GM10248 (cell line): Measurements from ENCODE around the gene ZBTB7C.

ENCODE experiments used
- CTCF ChIA-PET: fragments of 300-600 bp; sonication (Branson Sonifier 250); formaldehyde crosslinking; extraction: SDS; loops from one replicate; lab custom pipeline; 2021; ENCODE audit warnings: antibody characterized with exemption; lab: Yijun Ruan, JAX
- POLR2A ChIA-PET: fragments of 350-650 bp; sonication (Branson Sonifier 250); formaldehyde crosslinking; extraction: SDS; loops from one replicate; lab custom pipeline; 2020; ENCODE audit warnings: antibody characterized with exemption; lab: Yijun Ruan, JAX
- DNase-seq: peaks from one replicate; pipeline ENCODE4 v3.0.0; 2012; ENCODE audit errors: extremely low spot score
- TF ChIP-seq, protein P1 (sequence below): IDR thresholded peaks from 2 replicates; pipeline ENCODE4 v1.5.1; 2012; ENCODE audit warnings: mild to moderate bottlenecking, low read depth; ENCODE audit errors: extremely low read depth, missing control alignments, control extremely low read depth

Gene ZBTB7C

GRCh38 chr18:48355276-48356115 is 53.7 kb downstream of the ZBTB7C start:
- CTCF ChIA-PET = no interaction called here
- POLR2A ChIA-PET = no interaction called here

DNA sequence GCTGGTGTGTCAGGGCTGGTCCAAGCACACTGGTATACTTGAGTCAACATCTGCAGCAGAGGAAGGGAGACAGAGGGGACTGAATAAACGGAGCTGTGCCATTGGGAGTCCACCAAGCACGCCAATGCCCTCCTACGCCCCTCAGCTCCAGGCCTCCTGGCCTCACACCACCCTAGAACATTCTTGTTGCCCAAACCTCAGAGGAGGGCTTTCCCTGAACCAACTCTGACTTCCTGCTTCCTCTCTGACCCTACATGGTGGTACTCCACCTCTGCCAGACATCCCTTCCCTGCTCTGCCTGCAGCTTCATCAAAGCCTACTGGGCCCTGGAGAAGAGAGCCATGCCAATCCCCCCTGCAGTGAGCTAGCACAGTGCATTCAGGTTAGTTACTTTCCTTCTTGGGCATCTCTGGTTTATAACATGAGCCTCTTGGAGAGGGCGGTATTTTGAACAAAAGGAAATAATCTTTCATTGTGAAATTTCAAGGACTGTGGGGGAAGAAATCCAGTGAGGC is 54.4 kb downstream of the ZBTB7C start:
- no peak for DNase-seq
- TF ChIP-seq, protein P1, sequence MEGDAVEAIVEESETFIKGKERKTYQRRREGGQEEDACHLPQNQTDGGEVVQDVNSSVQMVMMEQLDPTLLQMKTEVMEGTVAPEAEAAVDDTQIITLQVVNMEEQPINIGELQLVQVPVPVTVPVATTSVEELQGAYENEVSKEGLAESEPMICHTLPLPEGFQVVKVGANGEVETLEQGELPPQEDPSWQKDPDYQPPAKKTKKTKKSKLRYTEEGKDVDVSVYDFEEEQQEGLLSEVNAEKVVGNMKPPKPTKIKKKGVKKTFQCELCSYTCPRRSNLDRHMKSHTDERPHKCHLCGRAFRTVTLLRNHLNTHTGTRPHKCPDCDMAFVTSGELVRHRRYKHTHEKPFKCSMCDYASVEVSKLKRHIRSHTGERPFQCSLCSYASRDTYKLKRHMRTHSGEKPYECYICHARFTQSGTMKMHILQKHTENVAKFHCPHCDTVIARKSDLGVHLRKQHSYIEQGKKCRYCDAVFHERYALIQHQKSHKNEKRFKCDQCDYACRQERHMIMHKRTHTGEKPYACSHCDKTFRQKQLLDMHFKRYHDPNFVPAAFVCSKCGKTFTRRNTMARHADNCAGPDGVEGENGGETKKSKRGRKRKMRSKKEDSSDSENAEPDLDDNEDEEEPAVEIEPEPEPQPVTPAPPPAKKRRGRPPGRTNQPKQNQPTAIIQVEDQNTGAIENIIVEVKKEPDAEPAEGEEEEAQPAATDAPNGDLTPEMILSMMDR = no peak
- CTCF ChIA-PET = no interaction called here
- POLR2A ChIA-PET = no interaction called here

More at GRCh38 chr18:48355276-48356115, 53.7 kb downstream of the ZBTB7C start:
- TF ChIP-seq, protein P1 = no peak
- DNase-seq = no peak

DNA sequence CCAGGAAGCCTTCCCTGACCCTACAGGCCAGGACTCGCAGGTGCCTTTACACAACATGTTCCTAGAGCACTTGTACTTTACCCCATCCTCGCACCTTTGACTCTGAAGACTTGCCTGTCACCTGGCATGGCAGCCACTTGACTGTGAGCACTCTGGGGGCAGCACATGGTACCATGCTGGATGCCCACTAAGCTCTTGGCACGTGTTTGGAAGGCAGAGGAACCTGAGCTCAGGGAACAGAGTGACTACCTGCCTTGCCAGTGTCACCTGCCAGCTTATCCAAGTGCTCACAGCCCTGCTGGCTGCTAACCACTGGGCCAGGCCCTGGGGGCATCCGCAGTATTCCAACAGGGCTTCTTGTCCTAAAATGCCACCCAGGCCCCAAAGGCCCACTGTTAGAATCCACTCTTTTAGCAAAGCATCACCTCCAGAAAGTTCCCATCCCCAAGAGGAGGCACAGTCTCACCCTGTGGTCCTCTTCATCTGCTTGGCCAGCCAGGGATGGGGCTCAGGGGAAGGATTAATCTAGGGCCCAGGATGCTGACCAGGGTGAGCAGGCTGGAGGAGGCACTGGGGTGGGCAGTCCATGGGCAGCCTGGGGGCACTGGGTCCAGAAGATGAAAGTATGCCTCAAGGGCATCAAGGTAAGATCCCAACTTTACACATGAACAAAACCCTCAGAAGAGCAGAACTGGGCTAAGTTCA is 57.0 kb downstream of the ZBTB7C start:
- POLR2A ChIA-PET = no interaction called here
- TF ChIP-seq, protein P1 = no peak
- no peak for DNase-seq
- CTCF ChIA-PET = no interaction called here

DNA sequence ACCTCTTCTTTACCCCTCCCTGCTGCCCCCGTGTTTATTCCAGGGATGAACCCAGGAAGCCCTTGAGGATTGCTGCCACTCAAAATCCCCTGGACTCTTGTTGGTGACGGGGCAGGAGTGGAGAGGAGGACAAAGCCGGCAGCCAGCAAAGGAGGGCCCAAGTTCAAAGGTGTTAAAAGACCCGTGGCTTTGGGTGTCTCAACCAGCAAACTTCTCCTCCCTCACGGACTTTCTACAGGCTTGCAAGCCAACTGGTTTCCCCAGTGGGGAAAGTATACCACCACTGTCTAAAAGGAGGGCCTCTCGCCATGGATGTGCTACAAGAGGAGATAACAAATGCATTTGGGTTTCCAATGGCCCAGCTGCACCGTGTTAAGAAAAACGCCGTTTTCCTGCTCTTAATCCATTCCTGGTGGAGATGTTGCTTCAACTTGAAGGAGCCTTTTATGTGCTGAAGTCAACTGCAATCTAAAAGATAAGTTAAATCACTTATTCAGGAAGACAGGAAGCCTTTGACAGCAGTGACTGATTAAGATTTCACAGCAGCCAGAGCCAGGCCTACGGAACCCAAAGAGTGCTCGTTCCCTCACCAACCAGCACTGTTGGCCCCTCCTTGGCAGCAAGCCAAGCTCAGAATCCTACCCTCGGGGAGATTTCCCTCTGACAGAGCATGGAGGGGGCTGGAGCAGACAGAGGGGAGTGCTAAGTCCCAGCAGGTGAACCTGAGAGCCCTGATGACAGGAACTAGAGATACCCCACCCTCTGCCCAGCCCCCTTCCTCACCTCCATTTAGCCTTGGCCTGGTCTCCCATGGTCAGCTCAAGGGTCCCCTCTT is 57.8 kb downstream of the ZBTB7C start:
- POLR2A ChIA-PET = no interaction called here
- DNase-seq = no peak
- CTCF ChIA-PET = no interaction called here
- TF ChIP-seq, protein P1 = no peak

DNA sequence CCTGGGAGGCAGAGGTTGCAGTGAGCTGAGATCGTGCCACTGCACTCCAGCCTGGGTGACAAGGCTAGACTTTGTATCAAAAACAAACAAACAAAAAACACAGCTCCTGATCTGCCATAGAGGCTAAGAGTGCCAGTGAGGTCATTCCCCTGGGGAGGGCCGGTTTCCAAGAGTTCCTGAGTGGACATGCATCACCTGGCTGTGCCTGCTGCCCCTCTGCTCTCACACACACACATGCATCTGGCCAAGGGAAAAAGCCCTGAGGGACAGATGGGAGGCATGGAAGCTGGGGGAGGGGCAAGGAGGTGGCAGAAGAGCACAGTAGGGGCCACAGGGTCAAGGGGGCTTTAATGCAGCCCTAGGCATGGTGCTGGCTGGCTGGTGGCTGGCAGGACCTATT is 60.4 kb downstream of the ZBTB7C start:
- ChIA-PET POLR2A (no interaction called here), CTCF (interaction anchor here (1.4 kb wide), 1 partner anchor 9 kb away, joined by 4 read pairs; no protein-coding TSS in a partner anchor)
- TF ChIP-seq, protein P1 = no peak
- DNase-seq = no peak
